ENCODE results near the gene KCNIP2.
A peak's percentile ranks its signal among the peaks of the same experiment; 100 is the strongest.

The KCNIP2 gene

GRCh38 chr10:101793526-101793925, 50.1 kb downstream of the KCNIP2 start:
- TF ChIP-seq REST (IDR thresholded peaks at IDR 0.05; ENCODE audit: insufficient read depth in 1 of 2, low read depth in 2 of 2, low read length in 2 of 2) (no peak), POLR2AphosphoS5 (IDR thresholded peaks at IDR 0.05; ENCODE audit: low read depth, low read length) (no peak), FOXP2 (optimal IDR thresholded peaks at IDR 0.05; ENCODE audit: borderline replicate concordance, extremely low read depth, extremely low read length, insufficient read depth) (no peak), SIN3A (IDR thresholded peaks at IDR 0.05; ENCODE audit: borderline replicate concordance, insufficient read depth, low read length) (no peak), TAF1 (IDR thresholded peaks at IDR 0.05; ENCODE audit: borderline replicate concordance, insufficient read depth, low read length) (no peak)

GRCh38 chr10:101789686-101790085, 53.9 kb downstream of the KCNIP2 start:
- TF ChIP-seq REST (IDR thresholded peaks at IDR 0.05; ENCODE audit: insufficient read depth in 1 of 2, low read depth in 2 of 2, low read length in 2 of 2) (no peak), FOXP2 (optimal IDR thresholded peaks at IDR 0.05; ENCODE audit: borderline replicate concordance, extremely low read depth, extremely low read length, insufficient read depth) (no peak), POLR2AphosphoS5 (IDR thresholded peaks at IDR 0.05; ENCODE audit: low read depth, low read length) (no peak), TAF1 (IDR thresholded peaks at IDR 0.05; ENCODE audit: borderline replicate concordance, insufficient read depth, low read length) (no peak), SIN3A (IDR thresholded peaks at IDR 0.05; ENCODE audit: borderline replicate concordance, insufficient read depth, low read length) (no peak)

GRCh38 chr10:101785801-101786200, 57.8 kb downstream of the KCNIP2 start:
- TF ChIP-seq POLR2AphosphoS5 (IDR thresholded peaks at IDR 0.05; ENCODE audit: low read depth, low read length) (no peak), SIN3A (IDR thresholded peaks at IDR 0.05; ENCODE audit: borderline replicate concordance, insufficient read depth, low read length) (no peak), FOXP2 (optimal IDR thresholded peaks at IDR 0.05; ENCODE audit: borderline replicate concordance, extremely low read depth, extremely low read length, insufficient read depth) (no peak), REST (IDR thresholded peaks at IDR 0.05; ENCODE audit: insufficient read depth in 1 of 2, low read depth in 2 of 2, low read length in 2 of 2) (no peak), TAF1 (IDR thresholded peaks at IDR 0.05; ENCODE audit: borderline replicate concordance, insufficient read depth, low read length) (no peak)

- TF ChIP-seq FOXP2 (optimal IDR thresholded peaks at IDR 0.05; ENCODE audit: borderline replicate concordance, extremely low read depth, extremely low read length, insufficient read depth), result no peak
- TF ChIP-seq TAF1 (IDR thresholded peaks at IDR 0.05; ENCODE audit: borderline replicate concordance, insufficient read depth, low read length), result no peak
- TF ChIP-seq REST (IDR thresholded peaks at IDR 0.05; ENCODE audit: insufficient read depth in 1 of 2, low read depth in 2 of 2, low read length in 2 of 2), result no peak
- TF ChIP-seq POLR2AphosphoS5 (IDR thresholded peaks at IDR 0.05; ENCODE audit: low read depth, low read length), result no peak
- no peak for TF ChIP-seq SIN3A (IDR thresholded peaks at IDR 0.05; ENCODE audit: borderline replicate concordance, insufficient read depth, low read length)
Observed at GRCh38 chr10:101784558-101784957, 59.0 kb downstream of the KCNIP2 start.

- TF ChIP-seq REST (IDR thresholded peaks at IDR 0.05; ENCODE audit: insufficient read depth in 1 of 2, low read depth in 2 of 2, low read length in 2 of 2) (no peak), SIN3A (IDR thresholded peaks at IDR 0.05; ENCODE audit: borderline replicate concordance, insufficient read depth, low read length) (no peak), TAF1 (IDR thresholded peaks at IDR 0.05; ENCODE audit: borderline replicate concordance, insufficient read depth, low read length) (no peak), FOXP2 (optimal IDR thresholded peaks at IDR 0.05; ENCODE audit: borderline replicate concordance, extremely low read depth, extremely low read length, insufficient read depth) (no peak), POLR2AphosphoS5 (IDR thresholded peaks at IDR 0.05; ENCODE audit: low read depth, low read length) (peak; percentile 23; the same call in 1 of the 2 replicates)
Observed at GRCh38 chr10:101783736-101784118, 59.9 kb downstream of the KCNIP2 start.
